C4-2B (cell line): ENCODE measurements around the gene MIF.
A peak's percentile ranks its signal among the peaks of the same experiment; 100 is the strongest.

Experiments used
- H3K27ac ChIP-seq: fragments of 450-650 bp; 2 replicates; pipeline ENCODE4 v1.5.1; 2017
- CTCF ChIP-seq: fragments of 450-650 bp; conservative IDR thresholded peaks from 2 replicates; pipeline ENCODE4 v1.5.1; 2017; ENCODE audit warnings: mild to moderate bottlenecking
- ZFX ChIP-seq: fragments of 450-650 bp; IDR thresholded peaks from 2 replicates; pipeline ENCODE4 v1.6.1; 2017

Gene MIF

GRCh38 chr22:23893121-23893944, 850 bp upstream of the MIF start:
- TF ChIP-seq CTCF, result no peak
- no peak for TF ChIP-seq ZFX
- H3K27ac ChIP-seq, result peak overlapping the region; percentile 98

GRCh38 chr22:23894710-23895598, 771 bp downstream of the MIF start:
- H3K27ac ChIP-seq, result peak overlapping the region; percentile 98
- TF ChIP-seq ZFX (peak; percentile 71; the same call in 1 of the 2 replicates), CTCF (no peak; the same call in 1 of the 2 replicates)

- TF ChIP-seq CTCF (no peak), ZFX (no peak)
- peak overlapping the region; percentile 98 for H3K27ac ChIP-seq
Measured at GRCh38 chr22:23895599-23896144, 1.5 kb downstream of the MIF start.

- TF ChIP-seq CTCF (no peak), ZFX (no peak)
- H3K27ac ChIP-seq, result peak overlapping the region; percentile 98
Measured at GRCh38 chr22:23896166-23896522, 2.0 kb downstream of the MIF start.

GRCh38 chr22:23896523-23897186, 2.5 kb downstream of the MIF start:
- peak overlapping the region; percentile 98 for H3K27ac ChIP-seq
- TF ChIP-seq CTCF (no peak), ZFX (no peak)

- H3K27ac ChIP-seq, result no peak overlapping the region
- TF ChIP-seq ZFX (no peak), CTCF (no peak)
Measured at GRCh38 chr22:23897320-23897719, 3.1 kb downstream of the MIF start.
